Non-pigmented ciliary epithelial cell (primary cell): ENCODE data around the gene JAZF1.
"Not testable (repeated sequence)": the region's sequence is repeated elsewhere in the genome, so short reads cannot be mapped to it uniquely, and the experiment has no call there.

Experiments
- DNase-seq: peaks from one replicate; pipeline ENCODE4 v3.0.0-alpha.2; 2010; ENCODE audit warnings: low read depth

The JAZF1 gene

GRCh38 chr7:27911920-27912319 is 268.7 kb downstream of the JAZF1 start:
- no peak for DNase-seq

- no peak for DNase-seq
Measured at GRCh38 chr7:27910326-27910725, 270.3 kb downstream of the JAZF1 start.

GRCh38 chr7:27908534-27909165 is 271.9 kb downstream of the JAZF1 start:
- DNase-seq, result no peak

- no peak for DNase-seq
Measured at GRCh38 chr7:27906385-27907091, 274.1 kb downstream of the JAZF1 start.

- no peak for DNase-seq
Measured at GRCh38 chr7:27905951-27906350, 274.6 kb downstream of the JAZF1 start.

GRCh38 chr7:27901028-27901760 is 279.4 kb downstream of the JAZF1 start:
- no peak for DNase-seq

- DNase-seq, result no peak
Measured at GRCh38 chr7:27900006-27900405, 280.6 kb downstream of the JAZF1 start.

- no peak for DNase-seq
Measured at GRCh38 chr7:27899601-27900000, 281.0 kb downstream of the JAZF1 start.

- DNase-seq, result no peak
Measured at GRCh38 chr7:27897441-27897847, 283.2 kb downstream of the JAZF1 start.

GRCh38 chr7:27897001-27897400 is 283.6 kb downstream of the JAZF1 start:
- no peak for DNase-seq

- DNase-seq, result no peak
Measured at GRCh38 chr7:27895551-27895950, 285.0 kb downstream of the JAZF1 start.

GRCh38 chr7:27890205-27890849 is 290.3 kb downstream of the JAZF1 start:
- no peak for DNase-seq

GRCh38 chr7:27889800-27890199 is 290.8 kb downstream of the JAZF1 start:
- no peak for DNase-seq

- DNase-seq, result no peak
Measured at GRCh38 chr7:27888736-27889135, 291.9 kb downstream of the JAZF1 start.

- not testable (repeated sequence) for DNase-seq
Measured at GRCh38 chr7:27886710-27887109, 293.9 kb downstream of the JAZF1 start.

GRCh38 chr7:27885652-27886051 is 294.9 kb downstream of the JAZF1 start:
- no peak for DNase-seq

- DNase-seq, result no peak
Measured at GRCh38 chr7:27883696-27884095, 296.9 kb downstream of the JAZF1 start.

GRCh38 chr7:27876756-27877155 is 303.8 kb downstream of the JAZF1 start:
- DNase-seq, result no peak

- DNase-seq, result no peak
Measured at GRCh38 chr7:27875832-27876231, 304.8 kb downstream of the JAZF1 start.

- no peak for DNase-seq
Measured at GRCh38 chr7:27875061-27875460, 305.5 kb downstream of the JAZF1 start.

GRCh38 chr7:27873981-27874957 is 306.3 kb downstream of the JAZF1 start:
- DNase-seq, result no peak
